MCF 10A (cell line): ENCODE results near the gene CEP128. TPM values are rescaled to one million over a fixed set of nuclear protein-coding genes. Genes with fewer than 3 reads are reported as not detected.
A peak's percentile ranks its signal among the peaks of the same experiment; 100 is the strongest.

Experiments
- BruUV-seq: library from RNA; stranded (reverse); fragments of 400-500 nt; replicated peaks from 2 replicates; lab custom pipeline; 2021; lab: Mats Ljungman, UMichigan
- CTCF ChIA-PET: fragments of 300-600 bp; sonication (Branson Sonifier 250); formaldehyde crosslinking; extraction: SDS; loops from one replicate; lab custom pipeline; 2021; ENCODE audit warnings: antibody characterized with exemption, inconsistent platforms; lab: Yijun Ruan, JAX
- POLR2A ChIA-PET: fragments of 300-600, 350-650 bp; sonication (Branson Sonifier 250); formaldehyde crosslinking; extraction: SDS; loops from one replicate; lab custom pipeline; 2020; ENCODE audit warnings: antibody characterized with exemption, inconsistent platforms; lab: Yijun Ruan, JAX
- DNase-seq: peaks from one replicate; pipeline ENCODE4 v3.0.0-alpha.2; 2018; ENCODE audit not compliant: unreplicated experiment
- H3K27ac Mint-ChIP-seq: one replicate; pipeline ENCODE4 v1.8.0; 2022; ENCODE audit warnings: mild to moderate bottlenecking, low read depth, mixed read lengths; ENCODE audit not compliant: unreplicated experiment
- H3K27me3 Mint-ChIP-seq: one replicate; pipeline ENCODE4 v1.8.0; 2022; ENCODE audit warnings: mixed read lengths; ENCODE audit not compliant: insufficient read depth, unreplicated experiment
- H3K36me3 Mint-ChIP-seq: one replicate; pipeline ENCODE4 v1.8.0; 2022; ENCODE audit warnings: mild to moderate bottlenecking, moderate library complexity, mixed read lengths; ENCODE audit not compliant: insufficient read depth, unreplicated experiment
- H3K4me1 Mint-ChIP-seq: one replicate; pipeline ENCODE4 v1.8.0; 2022; ENCODE audit warnings: mixed read lengths; ENCODE audit not compliant: insufficient read depth, unreplicated experiment
- H3K4me3 Mint-ChIP-seq: one replicate; pipeline ENCODE4 v1.8.0; 2022; ENCODE audit warnings: mild to moderate bottlenecking, moderate library complexity, mixed read lengths; ENCODE audit not compliant: unreplicated experiment
- H3K9me3 Mint-ChIP-seq: one replicate; pipeline ENCODE4 v1.8.0; 2022; ENCODE audit warnings: mixed read lengths; ENCODE audit not compliant: unreplicated experiment
- intact Hi-C: fragments of 100-400 bp; cut with micrococcal nuclease; formaldehyde crosslinking; loops from 2 replicates; pipeline ENCODE4 v1.14.1; 2022
- total RNA-seq: library from RNA; stranded (reverse); gene quantifications from 2 replicates; pipeline ENCODE4 v1.2.3, GENCODE V29; 2022
- TF ChIP-seq, protein P1 (sequence below): fragments of 200-600 bp; IDR thresholded peaks from one replicate; pipeline ENCODE4 v1.8.0; 2022; ENCODE audit warnings: antibody characterized with exemption, mild to moderate bottlenecking; ENCODE audit not compliant: unreplicated experiment

CEP128 gene
- total RNA-seq, 1 experiment from 2014 or later: 12.5 TPM

DNA sequence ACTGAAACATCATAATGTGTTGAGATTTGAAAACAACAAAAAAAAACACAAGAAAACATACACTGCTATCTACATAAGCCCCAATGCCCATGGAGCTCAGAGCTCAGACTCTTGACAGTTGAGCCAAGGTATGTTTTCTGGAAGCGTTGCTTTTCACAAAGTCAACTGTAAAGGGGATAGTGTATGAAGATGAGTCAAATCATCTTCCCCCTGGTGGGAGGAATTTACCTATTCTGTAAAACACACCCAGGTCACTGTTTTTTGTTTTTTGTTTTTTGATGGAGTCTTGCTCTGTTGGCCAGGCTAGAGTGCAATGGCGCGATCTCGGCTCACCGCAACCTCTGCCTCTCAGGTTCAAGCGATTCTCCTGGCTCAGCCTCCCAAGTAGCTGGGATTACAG is 368.9 kb downstream of the CEP128 start:
- Mint-ChIP-seq H3K36me3 (no peaks in the 10 kb centered on the region), H3K9me3 (no peaks in the 10 kb centered on the region), H3K27ac (no peak overlapping the region), H3K4me3 (no peak overlapping the region), H3K27me3 (no peaks in the 10 kb centered on the region), H3K4me1 (peaks cover 10% of the 10 kb centered on the region)
- ChIA-PET POLR2A (no interaction called here), CTCF (interaction anchor here (0.6 to 1.3 kb wide), 3 partner anchors 14 to 502 kb away, joined by 4 to 5 read pairs (median 4); no protein-coding TSS in a partner anchor)
- BruUV-seq: no TSS peak
- intact Hi-C loops: no loop called here
- no peak for DNase-seq
- TF ChIP-seq, protein P1, sequence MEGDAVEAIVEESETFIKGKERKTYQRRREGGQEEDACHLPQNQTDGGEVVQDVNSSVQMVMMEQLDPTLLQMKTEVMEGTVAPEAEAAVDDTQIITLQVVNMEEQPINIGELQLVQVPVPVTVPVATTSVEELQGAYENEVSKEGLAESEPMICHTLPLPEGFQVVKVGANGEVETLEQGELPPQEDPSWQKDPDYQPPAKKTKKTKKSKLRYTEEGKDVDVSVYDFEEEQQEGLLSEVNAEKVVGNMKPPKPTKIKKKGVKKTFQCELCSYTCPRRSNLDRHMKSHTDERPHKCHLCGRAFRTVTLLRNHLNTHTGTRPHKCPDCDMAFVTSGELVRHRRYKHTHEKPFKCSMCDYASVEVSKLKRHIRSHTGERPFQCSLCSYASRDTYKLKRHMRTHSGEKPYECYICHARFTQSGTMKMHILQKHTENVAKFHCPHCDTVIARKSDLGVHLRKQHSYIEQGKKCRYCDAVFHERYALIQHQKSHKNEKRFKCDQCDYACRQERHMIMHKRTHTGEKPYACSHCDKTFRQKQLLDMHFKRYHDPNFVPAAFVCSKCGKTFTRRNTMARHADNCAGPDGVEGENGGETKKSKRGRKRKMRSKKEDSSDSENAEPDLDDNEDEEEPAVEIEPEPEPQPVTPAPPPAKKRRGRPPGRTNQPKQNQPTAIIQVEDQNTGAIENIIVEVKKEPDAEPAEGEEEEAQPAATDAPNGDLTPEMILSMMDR: no peak

DNA sequence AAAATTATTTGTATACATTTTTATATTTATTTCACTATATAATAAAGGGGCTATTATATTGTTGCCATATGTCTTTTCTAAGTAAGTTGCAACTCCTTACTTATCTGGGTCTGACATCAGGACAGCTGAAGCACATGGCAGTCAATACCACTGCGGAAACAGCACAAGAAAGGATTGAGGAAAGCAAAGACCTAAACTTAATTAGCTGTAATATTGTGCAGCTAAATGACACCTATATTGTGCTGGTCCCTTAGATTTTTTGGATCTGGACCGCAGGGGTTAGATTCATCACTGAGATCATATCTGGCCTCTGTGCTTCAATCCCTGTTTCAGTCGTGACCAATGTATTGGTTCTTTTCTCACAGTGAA is 370.6 kb downstream of the CEP128 start:
- no TSS peak for BruUV-seq
- no peaks in the 10 kb centered on the region for H3K27me3 Mint-ChIP-seq
- H3K4me1 Mint-ChIP-seq: peaks cover 19% of the 10 kb centered on the region

DNA sequence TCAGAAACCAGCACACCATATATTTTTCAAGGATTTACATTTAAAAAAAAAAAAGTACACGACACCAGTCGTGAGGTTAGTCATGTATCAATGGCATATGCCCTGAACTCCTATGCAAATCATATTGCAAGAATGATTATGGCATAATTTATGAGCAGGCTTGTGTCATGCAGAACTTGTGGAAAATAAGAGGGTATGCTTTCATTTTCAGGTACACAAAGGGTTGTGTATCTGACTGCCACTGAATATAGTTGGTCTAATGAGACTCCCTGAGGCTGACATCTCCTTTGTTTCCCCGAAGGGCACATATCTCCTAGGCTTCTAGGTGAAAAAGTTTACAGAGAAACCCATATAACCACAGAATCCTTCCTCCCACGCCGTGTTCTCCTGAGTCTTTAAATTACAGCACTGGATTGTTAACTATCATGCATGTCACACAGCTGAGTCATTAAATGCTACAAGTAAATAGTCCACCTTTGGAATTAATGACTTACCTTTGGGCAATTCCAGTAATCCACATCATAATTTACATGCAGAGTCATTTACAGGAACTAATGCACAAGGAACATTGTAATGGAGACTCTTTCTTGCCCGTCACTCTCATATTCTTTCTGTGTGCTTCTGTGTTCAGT is 373.5 kb downstream of the CEP128 start:
- intact Hi-C loops: no loop called here
- DNase-seq: peak; percentile 71
- Mint-ChIP-seq H3K4me1 (peaks cover 19% of the 10 kb centered on the region), H3K4me3 (peak overlapping the region; percentile 60), H3K27me3 (no peaks in the 10 kb centered on the region), H3K9me3 (no peaks in the 10 kb centered on the region), H3K27ac (peak overlapping the region; percentile 72), H3K36me3 (no peaks in the 10 kb centered on the region)
- ChIA-PET CTCF (interaction anchor here (0.7 to 1.1 kb wide), 3 partner anchors 19 to 491 kb away, joined by 3 to 7 read pairs (median 4); no protein-coding TSS in a partner anchor), POLR2A (interaction anchor here (0.6 kb wide), 1 partner anchor 10 kb away, joined by 3 read pairs; no protein-coding TSS in a partner anchor)
- TF ChIP-seq, protein P1: no peak
- BruUV-seq: no TSS peak

More for the DNA sequence above, 370.6 kb downstream of the CEP128 start:
- H3K36me3 Mint-ChIP-seq: no peaks in the 10 kb centered on the region
- no peak overlapping the region for H3K4me3 Mint-ChIP-seq
- intact Hi-C loops: no loop called here
- DNase-seq: no peak
- ChIA-PET POLR2A (interaction anchor here (1.5 kb wide), 1 partner anchor 12 kb away, joined by 3 read pairs; no protein-coding TSS in a partner anchor), CTCF (interaction anchor here (1.1 to 1.5 kb wide), 3 partner anchors 11 to 515 kb away, joined by 3 to 4 read pairs (median 4); no protein-coding TSS in a partner anchor)
- no peak overlapping the region for H3K27ac Mint-ChIP-seq
- H3K9me3 Mint-ChIP-seq: no peaks in the 10 kb centered on the region
- TF ChIP-seq, protein P1: no peak

DNA sequence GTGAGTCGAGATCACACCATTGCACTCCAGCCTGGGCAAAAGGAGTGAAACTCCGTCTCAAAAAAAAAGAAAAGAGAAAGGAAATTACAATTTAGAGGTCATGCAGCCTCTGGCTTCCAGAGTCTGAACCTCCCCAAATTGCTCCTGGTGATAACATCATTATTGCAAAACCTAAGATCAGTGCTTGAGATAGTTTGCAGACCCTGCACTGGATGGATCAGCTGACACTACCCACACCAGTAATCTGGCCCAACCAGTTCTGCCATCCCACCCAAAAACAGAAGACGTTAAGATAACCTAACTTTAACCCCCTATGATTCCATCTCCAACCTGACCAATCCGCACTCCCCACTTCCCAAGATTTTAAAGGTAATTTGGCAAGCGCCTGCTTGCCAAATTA is 376.5 kb downstream of the CEP128 start:
- no peak for DNase-seq
- Mint-ChIP-seq H3K4me1 (peaks cover 19% of the 10 kb centered on the region), H3K27me3 (no peaks in the 10 kb centered on the region), H3K9me3 (no peaks in the 10 kb centered on the region), H3K27ac (no peak overlapping the region), H3K36me3 (no peaks in the 10 kb centered on the region), H3K4me3 (no peak overlapping the region)
- TF ChIP-seq, protein P1: no peak
- BruUV-seq: no TSS peak
- intact Hi-C loops: no loop called here
- ChIA-PET POLR2A (no interaction called here), CTCF (interaction anchor here (0.7 kb wide), 1 partner anchor 457 kb away, joined by 3 read pairs; no protein-coding TSS in a partner anchor)
